GM19463 (cell line): ENCODE data around the gene KCTD18.
A peak's percentile ranks its signal among the peaks of the same experiment; 100 is the strongest.

Source experiments
- ATAC-seq: cut with Tn5 transposase; IDR thresholded peaks from one replicate; pipeline ENCODE4 v1.9.1; 2021; ENCODE audit warnings: mild to moderate bottlenecking, moderate library complexity; ENCODE audit not compliant: unreplicated experiment

The KCTD18 gene

DNA sequence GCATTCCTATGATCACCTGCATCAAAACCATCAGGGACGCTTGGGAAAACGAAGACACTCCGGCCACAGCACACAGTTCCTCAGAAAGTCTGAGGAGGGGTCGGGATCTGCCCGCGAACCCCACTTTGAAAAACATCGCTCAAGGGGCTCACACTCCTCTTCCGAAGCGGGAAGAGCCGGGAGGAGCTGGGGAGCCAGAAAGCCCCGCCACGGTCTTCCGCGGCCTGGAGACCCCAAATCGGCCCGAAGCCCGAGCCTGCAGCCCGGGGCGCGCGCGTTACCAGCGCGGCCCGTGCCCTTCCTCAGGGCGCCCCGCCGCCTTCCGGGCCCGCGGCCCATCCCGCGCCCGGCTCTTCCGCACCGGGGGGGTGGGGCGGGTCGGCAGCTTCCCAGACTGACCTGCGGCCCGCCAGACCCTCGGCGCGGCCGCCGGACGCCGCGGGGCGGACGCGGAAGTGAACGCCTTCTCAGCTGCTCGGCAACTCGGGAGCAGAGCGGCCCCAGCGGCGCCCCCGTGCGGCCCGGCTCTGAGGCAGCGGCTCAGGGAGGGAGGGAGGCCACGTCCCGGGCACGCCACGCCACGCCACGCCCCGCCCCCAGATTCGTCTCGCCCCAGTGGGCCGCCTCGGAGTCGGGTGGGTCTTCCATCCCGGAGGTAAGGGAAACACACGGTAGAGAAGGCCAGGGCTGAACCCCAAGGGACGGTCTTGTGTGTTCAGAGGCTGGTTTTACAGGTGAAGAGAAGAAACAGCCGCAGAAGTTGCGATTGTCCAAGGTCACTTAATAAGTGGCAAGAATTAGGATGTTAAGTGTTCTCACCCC lies at the start of gene KCTD18:
TSS of gene KCTD18 (minus strand) at position 457 of the 822 bp plus-strand sequence. CDS start 3,052 bp downstream, outside the sequence.
- peak; percentile 97 for ATAC-seq

DNA sequence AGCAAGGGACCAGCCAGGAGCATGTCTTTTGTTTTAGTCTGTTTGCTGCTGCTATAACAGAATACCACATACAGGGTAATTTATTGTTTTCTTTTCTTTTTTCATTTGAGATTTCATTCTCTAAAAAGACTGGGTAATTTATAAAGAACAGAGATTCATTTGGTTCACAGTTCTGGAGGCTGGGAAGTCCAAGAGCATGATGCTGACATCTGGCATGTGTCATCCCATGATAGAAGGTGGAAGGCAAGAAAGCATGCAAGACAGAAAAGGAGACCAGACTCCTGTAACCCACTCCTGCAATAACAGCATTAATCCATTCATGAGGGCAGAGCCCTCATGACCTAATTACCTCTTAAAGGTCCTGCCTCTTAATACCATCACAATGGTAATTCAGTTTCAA lies 30.9 kb upstream of the KCTD18 start:
- ATAC-seq, result no peak

DNA sequence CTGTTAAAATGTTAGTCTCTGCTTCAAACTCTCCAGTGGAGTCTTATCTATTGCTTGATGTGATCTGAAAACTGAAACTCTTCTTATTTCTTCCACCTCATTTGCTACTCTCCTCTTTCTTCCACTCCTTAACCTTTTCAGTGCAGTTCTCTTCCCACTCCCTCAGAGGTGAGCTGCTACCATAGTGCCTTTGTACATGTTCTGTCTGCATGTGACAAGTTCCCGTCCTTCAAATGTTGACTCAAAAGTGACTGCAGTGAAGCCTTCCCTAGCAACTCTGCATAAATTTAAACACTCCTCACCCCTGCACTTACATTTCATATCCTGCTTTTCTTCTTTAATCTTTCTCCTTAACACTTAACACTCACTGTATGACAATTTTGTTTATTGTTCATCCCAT lies 28.3 kb upstream of the KCTD18 start:
- no peak for ATAC-seq

DNA sequence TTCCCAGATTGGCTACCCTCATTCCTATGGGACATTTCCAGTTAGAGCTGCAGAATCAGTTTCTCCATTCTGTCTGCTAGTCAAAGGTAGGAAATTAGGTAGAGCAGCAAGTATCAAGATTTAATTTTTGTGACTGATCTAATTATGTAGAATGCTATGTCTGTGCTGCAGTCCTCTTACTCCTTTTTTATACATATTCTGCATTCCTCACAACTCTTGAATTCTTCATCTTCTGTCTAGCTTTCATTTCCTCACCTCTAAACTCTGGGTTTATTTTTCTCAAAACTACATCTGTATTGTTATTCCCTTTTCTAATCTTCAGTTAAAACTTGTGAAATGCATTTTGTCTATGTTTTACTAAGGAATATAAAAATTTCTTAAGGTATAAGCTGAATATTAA lies 24.7 kb upstream of the KCTD18 start:
- no peak for ATAC-seq

DNA sequence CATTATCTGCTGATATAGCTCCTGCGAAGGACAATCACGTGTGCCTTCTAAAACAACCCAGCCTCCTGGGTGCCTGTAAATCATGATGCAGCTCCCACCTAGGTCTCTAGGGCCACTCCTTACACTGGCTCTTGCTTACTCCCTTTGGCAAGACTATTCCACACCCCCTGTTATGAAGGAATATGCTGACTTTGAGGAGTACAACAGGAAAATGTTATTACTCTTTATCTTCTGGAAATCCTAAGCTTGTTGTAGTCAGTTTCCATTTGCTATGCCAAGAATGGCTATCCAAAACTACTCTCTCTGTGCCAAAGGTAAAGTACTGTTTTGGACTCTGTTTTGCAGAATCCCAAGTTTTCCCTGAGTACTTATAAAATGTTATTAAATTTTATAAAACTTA lies 23.9 kb upstream of the KCTD18 start:
- ATAC-seq, result no peak

DNA sequence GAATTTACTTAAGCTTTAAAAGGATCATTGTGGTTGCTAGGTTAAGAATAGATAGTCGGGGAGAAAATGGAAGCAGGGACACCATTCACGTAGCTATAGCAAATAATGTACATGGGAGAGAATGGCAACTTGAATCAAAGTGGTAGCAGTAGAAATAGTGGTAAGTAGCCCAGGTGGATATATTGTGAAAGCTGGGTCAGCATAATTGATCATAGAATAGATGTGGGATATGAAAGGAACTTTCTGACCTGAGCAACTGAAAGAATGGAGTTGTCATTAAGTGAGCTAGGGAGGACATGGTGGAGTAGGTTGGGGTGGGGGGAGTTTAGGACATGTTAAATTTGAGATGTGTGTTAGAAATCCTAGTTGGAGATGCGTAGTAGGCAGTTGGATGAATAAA lies 18.4 kb upstream of the KCTD18 start:
- no peak for ATAC-seq

DNA sequence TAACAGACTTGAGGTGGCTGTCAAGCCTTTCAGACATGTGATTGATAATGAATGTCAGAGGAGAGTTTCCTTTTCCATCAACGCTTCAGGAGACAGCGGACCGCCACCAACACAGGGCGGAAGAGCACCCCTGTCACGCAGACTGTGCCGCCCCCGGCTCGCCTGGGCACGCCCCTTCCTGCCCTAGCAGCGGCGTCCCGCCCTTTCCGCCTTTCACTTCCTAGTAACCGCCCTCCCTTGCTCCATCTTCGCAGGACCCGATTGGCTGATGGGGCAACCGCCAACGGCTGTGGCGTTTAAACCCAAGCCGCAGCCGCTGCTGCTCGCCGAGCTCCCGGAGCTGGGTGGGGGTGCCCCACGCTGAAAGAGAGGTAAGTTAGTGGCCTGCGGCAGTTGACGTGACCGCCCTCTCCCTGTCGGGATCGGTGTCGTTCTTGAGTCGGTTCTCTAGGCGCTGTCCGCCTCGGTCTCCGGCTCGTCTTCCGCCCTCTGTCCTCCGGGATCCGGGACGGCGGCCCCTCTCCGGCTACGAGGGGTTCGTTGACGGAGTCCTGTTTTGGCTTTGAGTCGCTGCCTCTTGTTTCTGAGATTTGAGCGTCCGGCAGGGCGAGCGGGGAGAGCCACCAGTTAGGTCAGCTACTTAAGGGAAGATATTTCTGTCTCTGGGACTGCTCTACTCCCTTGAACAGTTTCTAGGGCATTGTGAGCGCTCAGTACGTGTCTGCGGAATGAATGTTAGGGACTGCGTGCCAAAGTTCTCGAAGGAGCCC lies 16.2 kb upstream of the KCTD18 start, which contains the start of gene SGO2:
TSS of gene SGO2 (plus strand) at position 326 of the 770 bp plus-strand sequence. CDS start 6,769 bp downstream, outside the sequence.
- ATAC-seq, result peak; percentile 100

DNA sequence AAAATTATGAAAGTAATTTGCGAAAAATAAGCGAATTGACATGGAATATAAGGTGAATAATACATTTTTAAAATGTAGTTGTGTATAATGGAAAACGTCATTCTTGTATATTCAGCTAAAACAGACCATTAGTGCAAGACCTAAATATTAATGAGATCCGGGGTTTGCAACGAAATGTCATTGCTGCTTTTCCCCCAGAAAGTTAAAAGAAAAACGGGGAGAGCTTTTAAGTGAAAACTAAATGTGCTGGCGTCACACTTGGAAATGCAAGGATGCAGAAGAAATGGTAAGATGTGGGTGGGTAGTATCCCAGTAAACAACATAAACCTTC lies 15.6 kb upstream of the KCTD18 start:
- ATAC-seq, result no peak

DNA sequence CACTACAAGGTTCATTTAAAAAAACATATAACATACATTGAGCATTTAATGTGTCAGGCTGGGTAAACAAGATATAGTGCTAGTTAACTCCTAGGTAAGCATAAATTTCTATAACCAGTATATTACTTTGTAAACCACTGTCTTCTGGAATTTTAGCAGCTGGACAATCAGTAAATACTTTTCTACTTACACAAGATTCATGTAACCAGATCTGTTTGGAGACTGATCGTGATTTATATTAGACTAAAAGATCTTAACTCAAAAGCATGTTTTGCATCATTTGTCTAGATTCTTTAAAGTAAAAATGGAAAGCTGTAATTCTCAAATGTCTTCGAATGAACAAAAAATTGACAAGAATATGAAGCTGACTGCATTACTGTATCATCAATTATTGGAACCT lies 15.2 kb upstream of the KCTD18 start:
- ATAC-seq, result no peak

DNA sequence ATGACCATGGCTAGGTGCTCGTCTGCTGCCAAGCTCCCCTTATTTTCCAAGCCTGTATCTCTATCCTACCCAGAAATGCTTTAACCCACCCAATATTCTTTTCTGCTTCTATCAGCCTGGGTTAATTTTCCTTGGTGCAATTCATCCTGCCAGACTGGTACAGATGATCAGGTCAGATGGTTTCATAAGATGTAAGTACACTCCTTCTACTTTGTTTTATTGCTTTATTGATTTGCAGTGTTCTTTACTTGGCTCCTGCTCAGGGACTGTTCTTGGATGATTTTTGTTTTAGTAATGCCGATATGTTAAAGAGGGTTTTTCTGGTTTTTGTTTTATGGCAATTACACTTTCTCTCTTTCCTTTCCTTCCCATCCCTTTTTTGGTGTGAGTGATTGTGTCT lies 13.7 kb upstream of the KCTD18 start:
- no peak for ATAC-seq

DNA sequence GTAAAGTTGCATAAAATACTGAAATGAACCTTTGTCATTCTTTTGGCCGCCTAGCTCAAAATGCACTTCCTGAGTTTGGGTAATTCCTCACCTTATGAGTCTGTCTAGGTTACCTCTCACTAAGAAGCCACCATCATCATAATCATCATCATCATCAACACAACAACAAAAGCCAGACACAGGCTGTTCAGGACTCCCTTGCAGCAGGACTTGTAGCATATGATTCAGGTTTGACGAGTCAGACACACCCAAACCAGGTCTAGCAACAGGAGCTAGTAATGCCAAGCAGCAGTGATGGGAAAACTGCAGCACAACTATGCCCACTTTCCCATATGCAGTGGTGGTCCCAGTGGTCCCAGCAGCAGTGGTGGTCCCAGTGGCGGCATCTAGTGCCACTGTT lies 13.3 kb upstream of the KCTD18 start:
- no peak for ATAC-seq

DNA sequence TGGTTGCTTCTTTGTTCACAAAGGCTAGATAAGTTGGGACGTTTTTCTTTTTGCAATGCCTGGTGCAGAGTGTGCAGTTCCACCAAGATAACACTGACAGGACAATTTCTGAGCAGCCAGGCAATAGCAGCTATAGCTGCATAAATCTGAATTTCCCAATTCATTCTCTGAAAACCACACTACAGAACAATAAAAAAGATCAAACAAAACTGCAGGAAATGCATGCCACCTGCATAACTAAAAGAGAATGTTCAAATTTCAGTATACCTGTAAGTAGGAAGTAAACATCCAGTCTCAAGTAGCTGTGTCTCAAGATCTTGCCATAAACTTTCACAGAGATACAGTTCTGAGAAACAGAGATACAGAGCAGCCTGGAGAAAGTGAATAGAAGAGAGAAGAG lies 5.3 kb upstream of the KCTD18 start:
- no peak for ATAC-seq

DNA sequence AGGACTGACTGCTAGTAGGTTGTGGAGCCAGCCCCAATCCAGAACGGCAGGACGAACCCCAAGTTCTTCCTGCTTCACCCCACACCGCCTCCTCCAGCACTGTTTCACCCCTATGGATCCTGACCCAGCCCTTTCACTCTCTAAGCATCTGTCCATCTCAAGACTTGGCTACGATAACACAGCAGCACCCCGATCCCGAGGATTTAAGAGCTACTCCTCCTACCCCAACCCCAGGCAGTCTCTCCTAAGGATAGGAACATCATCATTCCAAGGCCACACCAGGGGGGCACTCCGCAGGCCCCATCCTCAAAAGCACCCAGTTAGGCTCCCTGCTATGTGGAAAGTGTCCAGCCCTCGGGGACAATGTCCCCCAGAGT lies 645 bp downstream of the KCTD18 start:
- peak; percentile 2 for ATAC-seq

DNA sequence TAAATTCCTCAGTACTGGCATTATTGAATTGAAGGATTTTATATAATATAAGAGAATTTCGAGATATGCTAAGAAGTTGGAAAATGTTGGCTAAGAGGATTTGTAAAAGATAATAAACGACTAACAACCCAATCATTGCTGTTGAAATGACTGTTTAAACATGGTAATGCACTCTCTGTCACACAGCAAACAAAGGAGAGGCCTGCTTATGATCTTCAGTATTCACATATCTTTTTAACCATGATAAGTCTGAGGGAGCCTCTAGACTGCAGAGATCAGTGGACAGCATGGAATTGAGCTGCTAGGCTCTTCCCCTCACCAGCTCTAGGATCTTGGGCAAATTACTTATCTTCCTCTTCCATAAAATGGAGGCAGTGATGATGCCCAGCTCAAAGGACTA lies 2.7 kb downstream of the KCTD18 start:
- ATAC-seq, result no peak

DNA sequence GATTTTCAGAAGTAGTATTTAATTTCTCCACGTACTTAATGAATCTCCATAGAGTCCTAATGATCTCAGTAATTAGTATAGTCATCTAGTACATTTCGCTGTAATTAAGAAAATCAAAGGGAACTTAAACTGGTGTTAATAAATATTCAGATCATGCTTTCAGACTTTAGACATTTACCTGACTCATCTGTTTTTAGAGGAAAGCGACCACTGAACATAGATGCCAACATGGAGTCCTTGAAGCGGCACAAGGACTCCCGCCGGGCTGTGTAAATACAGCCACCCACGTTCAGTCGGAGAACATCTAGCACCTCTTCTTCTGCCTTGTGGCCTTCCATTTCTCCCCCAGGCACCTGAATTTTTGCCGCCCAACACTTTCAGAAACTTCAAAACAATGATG lies 3.2 kb downstream of the KCTD18 start:
- ATAC-seq, result no peak

DNA sequence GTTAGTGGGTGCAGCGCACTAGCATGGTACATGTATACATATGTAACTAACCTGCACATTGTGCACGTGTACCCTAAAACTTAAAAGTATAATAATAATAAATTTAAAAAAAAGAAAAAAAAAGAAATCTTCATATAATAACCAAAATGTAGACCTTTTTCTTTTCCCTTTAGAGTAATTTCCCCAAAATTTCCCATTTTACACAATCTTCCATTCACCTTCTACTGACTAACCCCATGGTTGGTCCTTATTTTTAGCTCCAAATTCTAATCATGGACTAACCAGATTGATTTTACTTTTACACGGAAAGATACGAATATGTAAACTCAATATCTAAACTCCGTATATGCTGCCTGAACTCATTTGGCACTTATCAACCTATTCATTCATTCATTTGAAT lies 7.7 kb downstream of the KCTD18 start:
- no peak for ATAC-seq

DNA sequence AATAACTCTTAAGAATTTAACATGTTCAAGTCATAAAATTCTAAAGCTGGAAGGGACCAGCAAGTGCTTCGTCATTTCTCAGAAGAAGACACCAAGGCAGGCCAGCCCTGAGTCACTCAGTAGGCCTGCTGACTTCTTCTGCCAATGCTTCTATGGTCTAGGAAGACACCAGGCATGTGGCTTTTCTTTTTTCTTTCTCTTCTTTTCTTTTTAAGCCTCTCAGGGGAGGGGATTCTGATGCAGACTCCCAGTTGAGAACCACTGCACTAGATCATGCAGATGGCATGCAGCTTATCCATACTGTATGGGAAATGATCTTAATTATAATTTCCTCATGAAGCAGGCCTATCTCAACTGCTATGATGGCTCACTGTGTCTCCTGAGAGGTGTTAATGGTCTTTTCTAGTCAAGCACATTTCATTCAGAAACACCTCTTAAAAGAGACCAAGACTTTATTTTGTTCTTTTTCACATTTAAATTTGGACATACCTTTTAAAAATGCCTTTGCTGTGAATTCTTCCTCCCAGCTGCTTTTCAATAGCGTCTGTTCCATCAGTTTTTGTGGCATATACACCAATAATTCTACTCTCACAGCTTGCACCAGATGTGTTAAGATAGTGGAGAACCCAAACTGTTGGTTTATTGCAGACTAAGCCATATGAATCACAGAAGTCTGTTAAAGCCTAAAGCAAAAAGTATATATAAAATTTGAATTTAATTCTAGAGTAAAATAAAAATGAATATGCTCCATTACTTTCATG lies 11.3 kb downstream of the KCTD18 start:
- no peak for ATAC-seq

DNA sequence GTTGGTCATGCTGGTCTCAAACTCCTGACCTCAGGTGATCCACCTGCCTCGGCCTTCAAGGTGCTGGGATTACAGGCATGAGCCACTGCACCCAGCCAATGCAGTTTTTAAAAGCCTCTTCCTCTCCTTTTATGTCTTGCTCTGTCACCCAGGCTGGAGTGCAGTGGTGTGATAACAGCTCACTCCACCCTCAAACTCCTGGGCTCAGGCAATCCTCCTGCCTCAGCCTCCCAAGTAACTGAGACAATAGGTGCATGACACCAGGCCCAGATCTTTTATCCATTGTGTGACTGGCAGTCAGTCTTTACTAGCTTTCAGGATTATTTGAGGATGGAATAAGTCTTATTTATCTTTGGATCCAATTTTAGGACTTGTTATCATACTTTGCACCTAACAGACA lies 13.2 kb downstream of the KCTD18 start:
- ATAC-seq, result no peak

DNA sequence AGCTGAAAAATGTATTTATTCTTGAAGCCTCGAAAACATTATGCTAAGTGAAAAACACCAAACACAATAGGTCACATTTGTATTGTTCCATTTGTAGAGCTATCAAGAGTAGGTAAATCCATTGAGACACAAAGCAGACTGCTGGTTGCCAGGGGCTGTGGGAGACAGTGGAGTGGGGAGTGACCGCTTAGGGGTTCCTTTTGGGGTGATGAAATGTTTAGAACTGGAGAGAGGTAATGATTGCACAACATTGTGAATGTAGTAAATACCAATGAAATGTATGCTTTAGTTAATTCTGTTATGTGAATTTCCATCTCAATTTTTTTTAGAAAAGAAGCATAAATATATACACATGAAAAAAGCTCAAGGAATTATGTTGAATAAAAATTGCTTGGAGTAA lies 15.8 kb downstream of the KCTD18 start:
- ATAC-seq, result no peak

DNA sequence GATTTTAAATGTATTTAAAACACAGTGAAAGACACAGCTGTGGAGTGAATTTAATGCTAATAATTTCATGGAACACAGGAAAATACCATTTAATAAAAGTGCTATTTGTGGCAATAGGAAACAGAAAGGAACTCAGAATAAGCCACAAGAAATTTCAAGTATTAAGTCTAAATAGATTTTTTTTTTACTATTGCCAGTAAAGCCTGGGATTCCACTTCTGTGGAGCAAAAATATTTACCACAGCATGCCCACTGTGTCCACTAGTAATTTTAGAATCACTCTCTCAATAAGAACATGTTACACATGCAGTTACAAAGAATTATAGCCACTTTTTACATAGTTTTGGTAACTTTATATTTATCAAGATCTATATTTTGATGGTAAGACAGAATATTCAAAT lies 17.2 kb downstream of the KCTD18 start:
- ATAC-seq, result no peak

DNA sequence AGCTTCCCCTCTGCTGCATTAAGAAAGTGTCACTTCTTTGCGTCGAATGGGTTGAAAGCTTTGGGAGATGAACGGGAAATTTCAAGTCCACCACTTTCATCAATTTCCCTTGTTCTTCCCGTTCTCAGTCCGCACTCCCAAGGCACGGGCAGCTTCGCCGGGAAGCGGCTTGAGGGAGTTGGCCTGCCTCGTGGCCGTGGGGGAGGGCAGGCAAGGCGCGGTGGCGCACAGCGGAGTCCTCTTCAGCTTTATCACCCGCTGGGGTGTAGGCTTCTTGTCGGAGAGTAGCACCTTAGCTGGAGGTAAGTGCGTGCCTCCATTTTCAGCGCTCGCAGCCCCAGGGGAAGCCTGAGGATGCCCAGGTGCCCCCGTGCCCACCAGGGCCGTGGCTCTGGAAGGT lies 19.9 kb downstream of the KCTD18 start:
- no peak for ATAC-seq

DNA sequence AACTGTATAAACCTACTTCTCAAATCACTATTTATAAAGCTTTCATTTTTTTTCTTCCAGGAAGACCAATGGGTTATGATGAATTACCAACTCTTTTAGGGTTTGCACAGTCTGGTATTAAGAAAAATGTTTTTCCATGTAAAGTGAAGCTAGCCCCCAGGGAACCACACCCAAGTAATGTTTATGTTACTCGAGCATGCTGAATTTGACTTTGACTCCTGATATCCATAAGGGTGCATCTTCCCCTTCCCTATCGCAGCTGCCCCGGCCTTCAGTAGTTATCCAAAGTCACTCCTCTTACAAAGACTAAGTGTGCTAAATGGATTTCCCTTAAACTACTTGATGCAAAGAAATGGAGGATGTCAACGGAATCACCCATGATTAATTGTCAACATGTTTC lies 21.7 kb downstream of the KCTD18 start:
- no peak for ATAC-seq
